Stimulated activated CD8-positive, alpha-beta memory T cell treated with anti-CD3 and anti-CD28 coated beads, Interleukin-7, amount 100 ng/mL, for 24 hours (primary cell): ENCODE results near the gene TMC5.
"Not testable (repeated sequence)": the region's sequence is repeated elsewhere in the genome, so short reads cannot be mapped to it uniquely, and the experiment has no call there.

Experiments used
- DNase-seq: peaks from one replicate; pipeline ENCODE4 v3.0.0-alpha.2; 2020; ENCODE audit warnings: low read depth

Gene TMC5, protein sequence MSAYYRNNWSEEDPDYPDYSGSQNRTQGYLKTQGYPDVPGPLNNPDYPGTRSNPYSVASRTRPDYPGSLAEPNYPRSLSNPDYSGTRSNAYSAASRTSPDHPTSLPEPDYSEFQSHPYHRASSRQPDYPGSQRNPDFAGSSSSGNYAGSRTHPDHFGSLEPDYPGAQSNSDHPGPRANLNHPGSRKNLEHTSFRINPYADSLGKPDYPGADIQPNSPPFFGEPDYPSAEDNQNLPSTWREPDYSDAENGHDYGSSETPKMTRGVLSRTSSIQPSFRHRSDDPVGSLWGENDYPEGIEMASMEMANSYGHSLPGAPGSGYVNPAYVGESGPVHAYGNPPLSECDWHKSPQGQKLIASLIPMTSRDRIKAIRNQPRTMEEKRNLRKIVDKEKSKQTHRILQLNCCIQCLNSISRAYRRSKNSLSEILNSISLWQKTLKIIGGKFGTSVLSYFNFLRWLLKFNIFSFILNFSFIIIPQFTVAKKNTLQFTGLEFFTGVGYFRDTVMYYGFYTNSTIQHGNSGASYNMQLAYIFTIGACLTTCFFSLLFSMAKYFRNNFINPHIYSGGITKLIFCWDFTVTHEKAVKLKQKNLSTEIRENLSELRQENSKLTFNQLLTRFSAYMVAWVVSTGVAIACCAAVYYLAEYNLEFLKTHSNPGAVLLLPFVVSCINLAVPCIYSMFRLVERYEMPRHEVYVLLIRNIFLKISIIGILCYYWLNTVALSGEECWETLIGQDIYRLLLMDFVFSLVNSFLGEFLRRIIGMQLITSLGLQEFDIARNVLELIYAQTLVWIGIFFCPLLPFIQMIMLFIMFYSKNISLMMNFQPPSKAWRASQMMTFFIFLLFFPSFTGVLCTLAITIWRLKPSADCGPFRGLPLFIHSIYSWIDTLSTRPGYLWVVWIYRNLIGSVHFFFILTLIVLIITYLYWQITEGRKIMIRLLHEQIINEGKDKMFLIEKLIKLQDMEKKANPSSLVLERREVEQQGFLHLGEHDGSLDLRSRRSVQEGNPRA

DNA sequence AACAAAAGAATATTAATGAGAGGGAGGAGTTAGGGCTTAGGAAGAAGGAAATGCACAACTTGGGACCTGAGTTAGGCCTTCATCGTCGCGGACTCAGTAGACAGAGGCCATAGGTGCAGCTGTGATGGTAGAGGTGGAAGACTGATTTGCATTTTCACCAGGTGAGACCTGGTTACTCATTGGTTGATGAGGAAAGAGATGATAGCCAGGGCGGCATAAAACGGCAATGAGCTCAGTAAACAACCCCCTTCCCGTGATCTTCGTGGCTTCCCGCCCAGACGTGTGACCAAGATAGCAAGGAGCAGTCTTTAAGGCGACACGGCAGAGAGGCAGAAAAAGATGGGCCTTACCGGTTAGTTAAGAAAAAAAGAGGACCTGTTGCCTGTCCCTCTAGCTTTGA, at the start of gene TMC5:
TSS of gene TMC5 (plus strand) at position 244 of the 400 bp plus-strand sequence. CDS start 22,156 bp downstream, outside the sequence.
- DNase-seq, result no peak

DNA sequence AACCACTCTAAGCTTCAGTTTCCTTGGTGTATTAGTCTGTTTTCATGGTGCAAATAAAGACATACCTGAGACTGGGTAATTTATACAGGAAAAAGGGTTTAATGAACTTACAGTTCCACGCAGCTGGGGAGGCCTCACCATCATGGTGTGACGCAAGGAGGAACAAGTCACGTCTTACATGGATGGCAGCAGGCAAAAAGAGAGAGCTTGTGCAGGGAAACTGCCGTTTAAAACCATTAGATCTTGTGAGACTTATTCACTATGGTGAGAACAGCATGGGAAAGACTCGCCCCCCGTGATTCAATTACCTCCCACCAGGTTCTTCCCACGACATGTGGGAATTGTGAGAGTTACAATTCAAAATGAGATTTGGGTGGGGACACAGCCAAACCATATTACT, 45.1 kb upstream of the TMC5 start:
- DNase-seq, result not testable (repeated sequence)

DNA sequence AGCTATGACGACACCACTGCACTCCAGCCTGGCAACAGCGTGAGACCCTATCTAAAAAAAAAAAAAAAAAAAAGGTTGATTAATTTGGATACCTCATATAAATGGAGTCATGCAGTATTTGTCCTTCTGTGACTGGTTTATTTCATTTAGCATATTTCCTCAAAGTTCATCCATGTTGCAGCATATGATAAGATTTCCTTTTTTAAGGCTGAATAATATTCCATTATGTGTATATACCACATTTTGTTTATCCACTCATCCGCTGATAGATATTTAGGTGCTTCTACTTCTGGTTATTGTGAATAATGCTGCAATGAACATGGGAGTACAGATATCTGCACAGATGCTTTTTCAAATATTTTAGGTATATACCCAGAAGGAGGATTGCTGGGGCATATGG, 43.3 kb upstream of the TMC5 start:
- no peak for DNase-seq

DNA sequence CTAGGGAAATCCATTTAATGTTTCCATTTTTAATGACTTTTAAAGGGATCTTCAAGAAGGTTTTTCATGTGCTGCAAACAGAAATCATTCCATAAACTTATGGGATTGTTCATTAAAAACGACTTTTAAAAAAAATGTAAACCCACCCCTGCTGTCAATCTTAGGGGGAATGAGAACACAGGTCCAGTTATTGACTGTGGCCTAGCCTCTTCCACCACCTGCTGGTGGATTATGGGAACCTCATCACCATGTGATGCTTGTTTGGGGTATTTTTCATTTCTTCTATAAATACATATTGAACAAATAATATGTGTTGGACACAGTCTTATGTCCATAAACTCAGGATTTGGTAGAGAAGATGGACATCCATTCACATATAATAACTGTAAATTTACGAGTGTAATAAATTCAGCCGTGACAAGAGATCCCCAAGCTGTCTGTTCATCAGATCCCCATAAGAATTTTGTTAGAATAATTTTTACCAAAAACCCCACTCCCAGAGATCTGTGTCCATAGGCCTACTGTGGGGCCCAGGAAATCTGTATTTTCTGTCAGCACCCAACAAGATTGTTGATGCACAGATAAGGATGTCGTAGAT, 42.0 kb upstream of the TMC5 start:
- peak; percentile 4 for DNase-seq

DNA sequence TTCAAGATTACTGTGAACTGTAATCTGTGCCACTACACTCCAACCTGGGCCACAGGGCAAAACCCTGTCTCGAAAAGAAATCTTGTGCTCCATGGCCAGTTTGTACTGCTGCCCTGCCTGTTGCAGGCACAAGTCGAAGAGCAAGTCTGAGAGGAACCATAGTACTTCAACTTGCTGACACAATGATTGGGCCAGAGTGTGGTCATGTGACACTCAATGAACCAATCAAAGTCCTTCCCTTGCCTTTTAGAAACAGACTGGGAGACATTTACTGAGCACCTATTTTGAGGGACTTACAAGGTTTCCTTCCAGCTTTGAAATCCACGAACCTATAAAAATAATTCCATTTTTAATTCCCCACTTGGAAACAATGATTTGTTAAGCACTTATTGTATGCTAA, 39.8 kb upstream of the TMC5 start:
- no peak for DNase-seq

DNA sequence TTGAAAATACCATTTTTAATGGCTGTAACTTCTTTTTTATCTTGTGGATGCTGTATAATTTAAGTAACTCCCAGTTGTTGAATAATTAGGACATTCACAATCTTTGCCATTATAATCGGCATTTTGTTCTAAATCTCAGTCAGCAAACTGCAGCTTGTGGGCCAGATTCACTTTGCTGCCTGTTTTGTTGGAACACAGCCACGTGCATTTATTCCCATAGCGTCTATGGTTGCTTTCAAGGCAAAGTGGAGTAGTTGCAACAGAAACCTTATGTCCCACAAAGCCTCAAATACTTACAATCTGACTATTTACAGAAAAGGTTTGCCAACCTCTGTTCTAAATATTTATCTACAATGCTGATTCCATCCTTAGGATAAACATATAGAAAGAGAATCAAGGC, 39.2 kb upstream of the TMC5 start:
- no peak for DNase-seq

DNA sequence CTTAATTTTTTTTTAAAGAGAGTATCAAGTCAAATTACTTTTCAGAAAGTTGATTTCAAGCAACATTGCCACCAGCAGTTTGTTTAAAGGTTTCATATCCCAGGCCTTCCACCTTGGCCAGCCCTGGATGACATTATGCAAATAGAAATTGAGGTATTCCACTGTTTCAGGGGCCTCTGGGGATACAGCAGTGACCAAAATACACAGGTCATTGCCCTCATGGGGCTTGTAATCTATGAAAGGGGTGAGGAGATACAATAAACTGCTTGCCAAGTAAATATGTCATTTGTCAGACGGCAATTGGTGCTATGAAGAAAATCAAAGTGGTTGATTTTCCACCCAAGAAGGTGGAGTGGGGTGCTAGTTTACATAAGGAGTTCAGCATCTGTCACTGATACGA, 37.8 kb upstream of the TMC5 start:
- DNase-seq, result no peak

DNA sequence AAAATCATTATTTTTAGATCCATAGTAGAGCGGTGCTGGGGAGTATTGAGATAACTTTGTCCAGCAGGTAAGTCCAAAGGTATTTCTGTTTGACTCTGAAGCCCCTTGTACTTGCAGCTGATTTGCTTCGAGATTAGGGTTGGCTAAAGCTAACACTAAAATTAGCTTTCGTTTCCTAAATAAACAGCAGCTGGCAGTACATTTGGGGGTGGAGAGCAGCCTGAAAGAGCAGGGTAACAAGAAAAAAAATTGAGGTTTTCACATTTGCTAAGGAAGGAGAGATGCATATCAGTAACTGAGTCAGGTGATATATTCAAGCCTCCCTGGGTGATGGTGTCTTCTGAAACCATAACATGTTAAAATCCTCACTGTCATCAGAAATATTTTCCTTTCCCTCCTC, 37.4 kb upstream of the TMC5 start:
- no peak for DNase-seq

DNA sequence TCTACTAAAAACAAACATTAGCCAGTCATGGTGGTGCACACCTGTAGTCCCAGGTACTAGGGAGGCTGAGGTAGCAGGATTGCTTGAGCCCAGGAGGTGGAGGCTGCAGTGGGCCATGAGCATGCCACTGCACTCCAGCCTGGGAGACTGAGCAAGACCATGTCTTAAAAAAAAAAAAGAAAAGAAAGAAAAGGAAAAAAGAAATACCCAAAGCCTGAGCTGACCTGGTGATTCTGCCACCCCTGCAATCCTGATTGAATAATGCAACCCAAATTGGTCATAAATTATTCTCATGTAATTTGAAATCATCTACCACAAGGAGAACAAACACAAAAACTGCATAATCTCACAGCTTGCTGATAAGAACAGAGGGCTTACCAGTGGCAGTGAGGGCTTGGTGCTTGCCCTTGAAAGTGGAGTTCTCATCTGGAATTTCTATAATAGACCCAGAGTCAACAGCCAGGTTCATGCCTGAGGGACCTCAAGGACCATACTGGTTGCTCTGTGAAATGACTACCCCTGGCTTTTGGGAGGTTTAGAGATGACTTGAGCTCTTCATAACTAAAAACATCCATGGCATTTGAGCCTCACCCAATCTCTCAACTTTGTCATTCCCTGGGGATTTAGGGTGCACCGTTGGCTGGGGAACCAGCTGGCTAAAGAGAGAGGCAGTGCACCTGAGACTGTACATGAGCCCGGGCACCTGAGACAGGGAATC, 35.4 kb upstream of the TMC5 start:
- DNase-seq, result no peak

DNA sequence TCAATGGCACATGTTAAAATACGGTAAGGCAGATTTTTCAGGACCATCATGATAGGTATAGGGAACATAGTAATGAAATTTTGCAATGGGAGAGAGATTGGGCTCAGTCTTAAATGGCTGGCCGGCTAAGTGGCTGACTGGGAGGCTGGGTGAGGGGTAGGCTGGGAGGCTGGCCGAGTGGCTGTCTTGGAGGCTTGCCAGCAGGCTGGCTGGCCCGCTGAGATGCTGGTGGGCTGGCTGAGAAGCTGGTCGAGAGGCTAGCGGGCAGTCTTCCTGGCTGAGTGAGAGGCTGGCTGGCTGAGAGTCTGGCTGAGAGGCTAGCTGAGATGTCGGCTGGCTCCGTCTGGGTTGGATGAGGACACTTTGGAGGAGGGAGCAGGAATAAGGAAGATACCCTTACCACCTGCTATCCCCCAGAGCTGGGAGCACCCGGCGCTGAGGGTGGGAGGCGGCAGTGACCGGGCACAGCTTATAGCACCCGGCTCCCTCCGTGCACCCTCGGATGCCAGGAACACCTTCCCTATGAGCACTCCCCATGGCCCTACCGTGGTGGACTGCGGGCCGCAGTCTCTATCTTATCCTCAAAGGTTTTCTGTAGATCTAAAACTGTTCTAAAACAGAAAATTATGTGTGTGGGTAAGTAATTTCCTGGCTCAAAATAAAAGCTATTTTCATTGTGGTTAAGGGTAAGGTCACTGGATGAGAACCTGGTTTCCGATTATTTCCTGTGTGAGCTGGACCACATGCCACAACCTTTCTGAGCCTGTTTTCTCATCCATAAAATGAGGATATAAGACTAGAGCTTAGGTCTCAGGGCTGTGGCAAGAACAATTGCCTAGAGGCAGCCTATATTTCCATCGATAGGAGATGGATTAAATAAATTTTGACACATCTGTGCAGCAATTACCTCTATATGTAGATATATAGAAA, 34.5 kb upstream of the TMC5 start:
- no peak for DNase-seq

DNA sequence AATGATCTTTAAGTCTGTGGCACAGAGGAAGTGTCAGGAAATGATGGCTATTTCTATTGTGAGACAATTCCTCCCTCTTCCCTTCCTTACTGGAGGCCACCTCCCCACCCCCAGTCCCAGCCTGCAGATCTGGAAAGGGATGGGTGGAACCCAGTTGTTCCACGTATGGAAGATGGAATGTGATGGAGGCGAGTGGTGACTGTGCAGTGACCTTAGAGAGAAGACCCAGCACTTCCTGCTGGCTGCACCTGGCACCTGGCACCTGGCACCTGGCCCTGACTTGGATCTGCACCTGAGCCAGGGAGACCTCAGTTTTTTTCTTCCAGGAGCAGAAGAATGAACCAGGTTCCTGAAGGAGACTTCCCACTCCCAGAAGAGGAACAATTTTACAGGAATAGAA, 33.0 kb upstream of the TMC5 start:
- no peak for DNase-seq

DNA sequence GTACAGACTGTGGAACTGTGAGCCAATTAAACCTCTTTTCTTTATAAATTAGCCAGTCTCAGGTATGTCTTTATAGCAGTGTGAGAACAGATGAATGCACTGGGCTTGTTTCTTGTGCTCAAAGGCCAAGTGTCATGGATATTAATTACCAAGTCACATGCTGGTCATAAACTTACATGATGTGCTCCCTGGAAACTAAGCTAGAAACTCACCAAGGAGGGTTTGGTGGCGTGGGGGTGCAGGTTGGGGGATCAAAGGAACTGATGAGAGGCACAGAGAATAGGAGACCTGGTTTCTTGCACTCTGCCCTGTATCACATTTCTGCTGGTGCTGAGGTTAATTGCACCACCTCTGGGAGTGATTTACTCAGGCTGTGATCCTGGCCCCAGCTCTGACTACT, 31.2 kb upstream of the TMC5 start:
- no peak for DNase-seq

DNA sequence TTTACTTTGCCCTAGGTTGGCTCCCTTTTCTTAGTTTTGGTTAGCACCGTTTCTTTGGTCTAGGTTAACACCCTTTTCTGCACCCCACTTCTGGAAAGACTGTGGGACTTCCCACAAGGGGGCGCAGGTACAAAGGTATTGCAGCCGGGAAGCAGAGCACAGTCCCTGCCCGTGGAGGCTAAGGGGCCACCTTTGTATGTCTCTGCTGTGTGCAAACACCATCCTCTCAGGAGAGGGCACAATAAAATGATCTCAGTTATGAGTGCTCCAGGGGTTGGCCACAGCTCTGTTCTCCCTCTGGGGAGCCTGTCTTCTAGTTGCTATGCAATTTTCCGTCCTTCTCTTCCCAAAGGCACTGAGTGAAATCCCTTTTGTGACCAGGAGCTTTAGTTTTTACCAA, 28.4 kb upstream of the TMC5 start:
- DNase-seq, result peak; percentile 14

DNA sequence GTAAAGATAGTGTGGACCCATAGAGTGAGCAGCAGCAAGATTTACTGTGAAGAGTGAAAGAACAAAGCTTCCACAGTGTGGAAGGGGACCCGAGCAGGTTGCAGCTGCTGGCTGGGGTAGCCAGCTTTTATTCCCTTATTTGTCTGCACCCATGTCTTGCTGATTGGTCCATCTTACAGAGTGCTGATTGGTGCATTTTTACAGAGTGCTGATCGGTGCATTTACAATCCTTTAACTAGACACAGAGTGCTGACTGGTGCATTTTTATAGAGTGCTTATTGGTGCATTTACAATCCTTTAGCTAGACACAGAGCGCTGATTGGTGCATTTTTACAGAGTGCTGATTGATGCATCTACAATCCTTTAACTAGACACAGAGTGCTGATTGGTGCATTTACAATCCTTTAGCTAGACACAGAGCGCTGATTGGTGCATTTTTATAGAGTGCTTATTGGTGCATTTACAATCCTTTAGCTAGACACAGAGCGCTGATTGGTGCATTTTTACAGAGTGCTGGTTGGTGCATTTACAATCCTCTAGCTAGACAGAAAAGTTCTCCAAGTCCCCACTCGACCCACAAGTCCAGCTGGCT, 26.4 kb upstream of the TMC5 start:
- DNase-seq, result not testable (repeated sequence)

DNA sequence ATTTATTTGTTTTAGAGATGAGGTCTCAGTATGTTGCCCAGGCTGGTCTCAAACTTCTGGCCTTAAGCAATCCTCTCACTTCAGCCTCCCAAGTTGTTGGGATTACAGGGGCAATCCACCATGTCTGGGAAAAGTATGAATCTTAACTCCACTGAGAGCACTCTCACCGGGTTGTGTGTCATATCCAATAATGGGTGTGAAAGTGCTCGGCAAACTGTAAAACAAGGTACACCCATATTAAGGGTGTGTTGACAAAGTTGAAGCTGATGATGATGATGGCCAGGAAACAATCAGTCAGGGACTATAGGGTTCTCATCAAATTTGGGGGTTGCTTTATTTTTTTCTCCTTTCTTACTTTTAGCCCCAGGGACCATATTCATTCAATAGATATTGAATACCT, 25.3 kb upstream of the TMC5 start:
- DNase-seq, result no peak

DNA sequence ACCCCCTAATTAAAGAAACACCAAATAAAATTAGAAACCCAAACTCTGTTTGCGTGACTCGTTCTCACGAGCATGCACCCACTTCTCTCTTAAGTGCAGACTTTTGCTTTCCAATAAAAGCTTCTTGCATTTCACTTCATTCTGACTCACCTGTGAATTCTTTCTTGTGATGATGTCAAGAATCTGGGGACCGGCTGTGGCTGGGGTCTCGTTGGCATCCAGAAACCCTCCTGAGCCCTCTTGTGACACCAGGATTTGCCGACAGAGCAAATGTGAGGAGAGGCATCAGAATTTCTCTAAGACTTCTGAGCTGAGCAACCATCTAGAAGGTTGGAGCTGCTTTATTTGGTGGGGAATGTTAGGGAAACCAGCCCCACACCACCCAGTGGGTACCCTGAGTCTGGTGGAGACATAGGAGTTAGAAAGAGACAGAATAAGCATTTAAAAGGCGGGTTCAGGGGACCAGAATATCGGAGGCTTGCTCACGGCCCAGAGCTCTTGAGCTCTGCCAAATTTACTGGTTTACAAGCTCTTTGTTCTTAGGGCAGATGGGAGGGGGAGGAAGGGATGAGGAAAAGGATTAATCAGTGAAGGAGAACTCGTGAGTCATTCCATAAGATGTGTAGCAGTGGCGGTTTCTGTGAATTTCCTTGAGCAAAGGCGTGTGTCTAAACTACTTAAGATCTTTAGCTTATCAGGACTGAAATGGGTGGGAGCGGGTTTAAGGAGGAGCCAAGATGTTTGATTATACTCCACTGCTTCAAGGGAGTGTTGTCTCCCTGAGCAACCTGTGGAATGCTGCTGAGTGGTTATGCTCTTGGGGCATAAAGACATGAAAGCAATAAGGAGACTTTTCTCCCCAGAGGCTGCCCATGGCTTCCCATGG, 24.2 kb upstream of the TMC5 start:
- DNase-seq, result no peak

DNA sequence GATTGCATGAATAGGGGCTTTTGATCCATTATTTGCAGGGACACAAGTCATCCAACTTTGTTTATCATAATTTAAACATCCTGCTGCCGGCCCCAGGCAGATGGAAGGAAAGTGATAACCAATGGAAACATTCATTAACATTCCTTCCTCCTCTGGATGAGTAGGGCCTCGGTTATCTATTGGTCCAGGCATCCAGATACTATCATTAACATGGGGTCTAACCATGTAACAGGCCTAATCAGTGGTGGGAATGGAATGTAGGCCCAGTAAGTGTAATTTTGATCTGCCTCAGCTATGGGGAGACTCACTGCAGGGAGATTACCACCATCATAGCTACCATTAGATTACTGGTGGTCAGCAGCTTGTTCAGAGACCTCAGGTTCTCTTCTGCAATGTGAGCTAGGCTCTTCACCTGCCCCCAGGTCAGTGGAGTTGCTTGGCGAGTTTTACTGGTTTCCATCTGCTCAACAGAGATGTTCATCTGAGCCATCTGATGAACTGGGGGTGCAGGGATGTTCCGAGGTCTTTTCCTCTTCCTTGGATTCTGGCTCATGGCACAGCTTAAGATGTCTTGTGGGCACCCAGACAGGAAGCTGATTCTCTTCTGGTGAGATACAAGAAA, 21.9 kb upstream of the TMC5 start:
- not testable (repeated sequence) for DNase-seq

DNA sequence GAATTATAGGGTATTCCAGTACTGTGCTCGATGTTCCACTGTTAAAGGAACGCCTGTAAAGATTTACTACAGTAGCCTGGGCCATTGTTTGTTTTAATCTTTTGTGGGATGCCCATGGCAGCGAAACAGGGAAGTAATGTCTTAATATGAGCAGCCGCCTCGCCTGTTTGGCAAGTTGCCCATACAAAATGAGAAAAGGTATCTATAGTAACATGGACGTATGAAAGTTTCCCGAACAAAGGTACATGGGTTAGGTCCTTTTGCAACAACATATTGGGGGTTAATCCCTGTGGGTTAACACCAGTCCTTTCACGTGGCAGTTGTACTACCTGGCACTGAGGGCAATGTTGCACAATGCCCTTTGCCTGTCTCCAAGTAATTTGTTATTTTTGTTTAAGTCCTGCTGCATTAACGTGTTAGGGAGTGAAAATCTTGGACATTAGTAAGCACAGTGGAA, 21.1 kb upstream of the TMC5 start:
- no peak for DNase-seq

DNA sequence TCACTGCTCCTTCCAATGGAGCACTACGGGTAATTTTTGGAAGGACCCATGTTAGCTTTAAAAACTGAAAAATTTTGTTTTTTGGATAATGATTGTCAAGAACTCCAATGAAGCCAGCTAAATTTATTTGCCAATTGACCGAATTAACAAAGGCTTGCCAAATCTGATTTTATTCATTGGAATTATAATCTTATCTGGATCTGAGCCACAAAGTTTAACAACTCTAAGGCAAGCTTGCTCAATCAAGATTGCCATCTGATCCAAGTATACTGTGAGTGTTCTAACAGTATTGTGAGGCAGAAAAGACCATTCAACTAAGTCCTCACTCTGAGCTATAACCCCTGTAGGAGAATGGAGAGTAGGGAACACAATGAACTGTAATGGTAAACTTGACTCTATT, 20.3 kb upstream of the TMC5 start:
- DNase-seq, result not testable (repeated sequence)
